ENCODE measurements around the gene POU4F1.

POU4F1 gene

GRCh38 chr13:78572459-78572858 lies 30.9 kb downstream of the POU4F1 start:
- TF ChIP-seq CTCF (IDR thresholded peaks at IDR 0.05; ENCODE audit: borderline replicate concordance, control extremely low read depth, extremely low read depth, insufficient read depth, missing control alignments) = no peak
- in situ Hi-C loops (cut with MboI; ENCODE audit: low sequenced_read_pairs, unreplicated experiment) = no loop called here
- DNase-seq (ENCODE audit: low spot score) = no peak

GRCh38 chr13:78569029-78569428 lies 34.3 kb downstream of the POU4F1 start:
- in situ Hi-C loops (cut with MboI; ENCODE audit: low sequenced_read_pairs, unreplicated experiment) = no loop called here

GRCh38 chr13:78566631-78567030 lies 36.7 kb downstream of the POU4F1 start:
- in situ Hi-C loops (cut with MboI; ENCODE audit: low sequenced_read_pairs, unreplicated experiment) = no loop called here
- DNase-seq (ENCODE audit: low spot score) = no peak
- TF ChIP-seq CTCF (IDR thresholded peaks at IDR 0.05; ENCODE audit: borderline replicate concordance, control extremely low read depth, extremely low read depth, insufficient read depth, missing control alignments) = no peak

More at GRCh38 chr13:78569029-78569428, 34.3 kb downstream of the POU4F1 start:
- DNase-seq (ENCODE audit: low spot score) = no peak
- no peak for TF ChIP-seq CTCF (IDR thresholded peaks at IDR 0.05; ENCODE audit: borderline replicate concordance, control extremely low read depth, extremely low read depth, insufficient read depth, missing control alignments)

- TF ChIP-seq CTCF (IDR thresholded peaks at IDR 0.05; ENCODE audit: borderline replicate concordance, control extremely low read depth, extremely low read depth, insufficient read depth, missing control alignments) = no peak
- in situ Hi-C loops (cut with MboI; ENCODE audit: low sequenced_read_pairs, unreplicated experiment) = no loop called here
- DNase-seq (ENCODE audit: low spot score) = no peak
These were observed 41.0 kb downstream of the POU4F1 start for GRCh38 chr13:78562237-78562889.
